K562 (cell line): ENCODE data around the gene ASS1. TPM values are rescaled to one million over a fixed set of nuclear protein-coding genes. Genes with fewer than 3 reads are reported as not detected.
A peak's percentile ranks its signal among the peaks of the same experiment; 100 is the strongest.

Experiments
- ATAC-seq: fragments of 200-7000 bp; cut with Tn5 transposase; 3 replicates; pipeline ENCODE4 v1.9.1; 2020; ENCODE audit warnings: moderate library complexity
- BruUV-seq: library from RNA; stranded (reverse); fragments of 400-500 nt; replicated peaks from 2 replicates; lab custom pipeline; 2021; lab: Mats Ljungman, UMichigan
- CTCF ChIA-PET: fragments of 300-600 bp; formaldehyde crosslinking; extraction: SDS; loops from one replicate; lab custom pipeline; 2021; ENCODE audit warnings: low intra/inter-chr PET ratio; lab: Yijun Ruan, JAX
- POLR2A ChIA-PET: fragments of 300-600, 350-650 bp; sonication (Branson Sonifier 250); formaldehyde crosslinking; extraction: SDS; loops from one replicate; lab custom pipeline; 2021; ENCODE audit warnings: antibody characterized with exemption, inconsistent platforms; lab: Yijun Ruan, JAX
- DNase-seq, 4 experiments: peaks; one replicate each; pipeline versions ENCODE4 v3.0.0 to v3.0.0-alpha.2; 2011 to 2018; ENCODE audit warnings: low spot score in 3 of 4, mixed read lengths in 3 of 4; ENCODE audit errors: extremely low read depth in 1 of 4
- FAIRE-seq: peaks from 2 replicates; lab custom pipeline; 2011; peaks lifted over from hg19 to GRCh38; lab: Jason Lieb, UNC
- H2AFZ ChIP-seq: 2 replicates; pipeline ENCODE4 v1.6.0; 2011; ENCODE audit warnings: low read depth, low read length, control low read depth, inconsistent platforms
- H3K27ac ChIP-seq: fragments of 200-600 bp; 3 replicates; pipeline ENCODE4 v1.8.0; 2011; ENCODE audit warnings: low read depth, mild to moderate bottlenecking, control low read depth, inconsistent platforms, low read length, moderate library complexity, mixed read lengths; ENCODE audit errors: extremely low read depth
- H3K27me3 ChIP-seq, 2 experiments: fragments of 300-600 bp in 1 of 2; 2 replicates in 1 of 2; 3 replicates in 1 of 2; pipeline versions ENCODE4 v1.6.0 to v1.8.0; 2011; ENCODE audit warnings: inconsistent platforms in 2 of 2, low read length in 2 of 2, mild to moderate bottlenecking in 1 of 2, mixed read lengths in 1 of 2, moderate library complexity in 1 of 2; ENCODE audit not compliant: control insufficient read depth in 2 of 2, insufficient read depth in 2 of 2
- H3K36me3 ChIP-seq: fragments of 300-600 bp; 3 replicates; pipeline ENCODE4 v1.8.0; 2011; ENCODE audit warnings: mild to moderate bottlenecking, low read length, inconsistent platforms; ENCODE audit not compliant: control insufficient read depth, insufficient read depth
- H3K4me1 ChIP-seq, 2 experiments: fragments of 200-600 bp in 1 of 2; replicated peaks in 1 of 2; 2 replicates in 1 of 2; 3 replicates in 1 of 2; pipeline versions ENCODE4 v1.5.1 to v1.8.0; 2011; ENCODE audit warnings: inconsistent platforms in 2 of 2, low read length in 2 of 2, mild to moderate bottlenecking in 1 of 2, mixed read lengths in 1 of 2, moderate library complexity in 1 of 2; ENCODE audit not compliant: control insufficient read depth in 2 of 2, insufficient read depth in 2 of 2
- H3K4me2 ChIP-seq: 2 replicates; pipeline ENCODE4 v1.6.1; 2011; ENCODE audit warnings: low read length, control low read depth, inconsistent platforms, mixed read lengths; ENCODE audit not compliant: insufficient read depth
- H3K4me3 ChIP-seq: fragments of 200-600 bp; sonication (generic), shearing (Covaris generic); 2 replicates; pipeline ENCODE4 v1.5.1; 2016; ENCODE audit warnings: control low read depth, inconsistent platforms
- H3K79me2 ChIP-seq: fragments of 200-600 bp; 3 replicates; pipeline ENCODE4 v1.8.0; 2011; ENCODE audit warnings: low read length, inconsistent platforms; ENCODE audit not compliant: control insufficient read depth, insufficient read depth
- H3K9ac ChIP-seq, 2 experiments: 2 replicates each; pipeline versions ENCODE4 v1.6.0 to v1.6.1; 2011; ENCODE audit warnings: low read depth in 2 of 2, low read length in 2 of 2, control low read depth in 1 of 2, inconsistent platforms in 1 of 2, mild to moderate bottlenecking in 1 of 2, mixed read lengths in 1 of 2; ENCODE audit not compliant: insufficient read depth in 1 of 2
- H3K9me1 ChIP-seq: one replicate; pipeline ENCODE4 v1.6.0; 2011; ENCODE audit warnings: inconsistent platforms, mild to moderate bottlenecking, low read length, moderate library complexity; ENCODE audit not compliant: control insufficient read depth, insufficient read depth
- H3K9me3 ChIP-seq: replicated peaks from 2 replicates; pipeline ENCODE4 v1.5.1; 2011; ENCODE audit warnings: low read depth, low read length, inconsistent platforms; ENCODE audit not compliant: control insufficient read depth, insufficient read depth
- H4K20me1 ChIP-seq: replicated peaks from 2 replicates; pipeline ENCODE4 v1.6.1; 2011; ENCODE audit warnings: low read length, inconsistent platforms, mixed read lengths; ENCODE audit not compliant: control insufficient read depth, insufficient read depth
- ARID1B ChIP-seq: fragments of 450-650 bp; IDR thresholded peaks from 2 replicates; pipeline ENCODE4 v1.6.1; 2016; ENCODE audit warnings: antibody characterized with exemption, mild to moderate bottlenecking, inconsistent platforms
- ATF3 ChIP-seq, 2 experiments: fragments of 450-650 bp in 1 of 2; sonication (generic) in 1 of 2; formaldehyde crosslinking in 1 of 2; IDR thresholded peaks in 1 of 2; conservative IDR thresholded peaks in 1 of 2; 2 replicates each; pipeline versions ENCODE4 v1.6.1 to v1.8.1; 2016 to 2023; ENCODE audit warnings: mild to moderate bottlenecking in 2 of 2, moderate library complexity in 2 of 2, inconsistent platforms in 1 of 2, missing genetic modification reagents in 1 of 2
- ATF7 ChIP-seq: fragments of 450-650 bp; IDR thresholded peaks from 2 replicates; pipeline ENCODE4 v1.7.1; 2014; ENCODE audit warnings: mild to moderate bottlenecking, moderate library complexity
- EGR1 ChIP-seq: fragments of 450-650 bp; conservative IDR thresholded peaks from 2 replicates; pipeline ENCODE4 v1.6.1; 2017; ENCODE audit warnings: mild to moderate bottlenecking
- EP400 ChIP-seq: fragments of 450-650 bp; IDR thresholded peaks from 2 replicates; pipeline ENCODE4 v1.6.1; 2017; ENCODE audit warnings: antibody characterized with exemption, mild to moderate bottlenecking, moderate library complexity
- HNRNPK ChIP-seq: fragments of 200-400 bp; formaldehyde crosslinking; IDR thresholded peaks from one replicate; pipeline ENCODE4 v1.6.1; 2018; ENCODE audit warnings: mild to moderate bottlenecking, low read depth, low read length; ENCODE audit not compliant: poor library complexity, severe bottlenecking
- IRF9 ChIP-seq: fragments of 450-650 bp; IDR thresholded peaks from 2 replicates; pipeline ENCODE4 v1.6.1; 2016; ENCODE audit warnings: missing biosample characterization, missing genetic modification characterization
- JUN ChIP-seq, 2 experiments: sonication (generic) in 1 of 2; formaldehyde crosslinking in 1 of 2; IDR thresholded peaks; 2 replicates each; pipeline versions ENCODE4 v1.6.1 to v1.8.0; 2012 to 2022; ENCODE audit warnings: borderline replicate concordance in 2 of 2, mild to moderate bottlenecking in 2 of 2, improper control_type of control experiment in 1 of 2, low read depth in 1 of 2, low read length in 1 of 2, missing genetic modification reagents in 1 of 2
- KDM1A ChIP-seq, 2 experiments: fragments of 450-650 bp; IDR thresholded peaks; 2 replicates each; pipeline ENCODE4 v1.6.1; 2016; ENCODE audit warnings: mild to moderate bottlenecking in 2 of 2
- MAX ChIP-seq: sonication (generic); formaldehyde crosslinking; IDR thresholded peaks from 2 replicates; pipeline ENCODE4 v1.9.0; 2022; ENCODE audit warnings: mild to moderate bottlenecking, missing genetic modification reagents
- MEF2D ChIP-seq: conservative IDR thresholded peaks from 2 replicates; pipeline ENCODE4 v1.6.1; 2016; ENCODE audit warnings: low read depth, missing genetic modification characterization, missing compliant biosample characterization
- MLLT1 ChIP-seq, 2 experiments: fragments of 450-650 bp; IDR thresholded peaks; 2 replicates each; pipeline ENCODE4 v1.6.1; 2016
- RBM25 ChIP-seq: fragments of 200-400 bp; formaldehyde crosslinking; IDR thresholded peaks from 2 replicates; pipeline ENCODE4 v1.6.1; 2018; ENCODE audit warnings: low read length, low read depth, moderate library complexity; ENCODE audit not compliant: severe bottlenecking
- RNF2 ChIP-seq: sonication (generic); IDR thresholded peaks from 2 replicates; pipeline ENCODE4 v1.6.1; 2016
- SMARCA5 ChIP-seq: fragments of 450-650 bp; IDR thresholded peaks from 2 replicates; pipeline ENCODE4 v1.6.1; 2016
- SRF ChIP-seq, 2 experiments: fragments of 250-450, 450-650 bp in 1 of 2; sonication (Bioruptor Pico) in 1 of 2; sonication (generic) in 1 of 2; formaldehyde crosslinking; IDR thresholded peaks; 2 replicates each; pipeline versions ENCODE4 v1.5.0 to v1.5.1; 2020 to 2022; ENCODE audit warnings: mild to moderate bottlenecking in 1 of 2, missing genetic modification reagents in 1 of 2
- TBL1XR1 ChIP-seq, 2 experiments: IDR thresholded peaks; 2 replicates each; pipeline ENCODE4 v1.6.1; 2012; ENCODE audit warnings: improper control_type of control experiment in 2 of 2, low read length in 2 of 2, mild to moderate bottlenecking in 1 of 2
- ZNF121 ChIP-seq: sonication (generic); formaldehyde crosslinking; conservative IDR thresholded peaks from 2 replicates; pipeline ENCODE4 v1.8.0; 2022; ENCODE audit warnings: missing genetic modification reagents
- WGBS: fragments of 100-300 bp; shearing (Covaris generic); methylation state at CpG from one replicate; pipeline ENCODE4 v1.1.6; 2016; ENCODE audit warnings: low coverage, mixed read lengths; ENCODE audit not compliant: insufficient coverage; ENCODE audit errors: missing lambda C conversion rate; 5-methylcytosine and 5-hydroxymethylcytosine counted together
- in situ Hi-C: fragments of 300-500 bp; cut with MboI; formaldehyde crosslinking; loops from 4 replicates; pipeline ENCODE4 v1.15.0; 2018; ENCODE audit warnings: inconsistent platforms, mixed read lengths
- intact Hi-C: fragments of 100-400 bp; cut with micrococcal nuclease; formaldehyde crosslinking; loops from 2 replicates; pipeline ENCODE4 v1.14.2; 2022
- polyA plus RNA-seq, 8 experiments: library from polyadenylated mRNA; depleted of rRNA in 4 of 8; stranded (reverse) in 5 of 8; unstranded in 3 of 8; fragments of >200 nt; fragmentation: Nextera tagmentation in 2 of 8; fragmentation: Illumina TruSeq in 1 of 8; extraction: Ambion mirVana in 2 of 8; extraction: Trizol in 1 of 8; gene quantifications; 2 replicates each; pipeline versions ENCODE4 v1.2.1 to v1.2.3, GENCODE V29; 2011 to 2014; ENCODE audit warnings: inconsistent platforms in 1 of 8, missing spikeins in 1 of 8
- total RNA-seq, 7 experiments: library from RNA; depleted of rRNA in 6 of 7; stranded (reverse); fragments of >200 nt in 6 of 7; fragmentation: Illumina TruSeq in 2 of 7; extraction: Trizol in 2 of 7; gene quantifications; 2 replicates each; pipeline versions ENCODE4 v1.2.1 to v1.2.3, GENCODE V29; 2011 to 2021; ENCODE audit warnings: low replicate concordance in 1 of 7

Gene ASS1
- total and polyA plus RNA-seq, 9 of the 15 experiments (the other 6 are each of a cell fraction or from before 2014, with no cell fraction given): 1.5 to 5.7 (median 3.7) TPM

- ChIA-PET POLR2A (no interaction called here), CTCF (no interaction called here)
- DNase-seq (peak; percentile 35 to 72 (median 57)), ATAC-seq (peak; percentile 55), FAIRE-seq (no peak)
- Histone ChIP-seq H3K9me3 (no peaks in the 10 kb centered on the region), H3K36me3 (no peaks in the 10 kb centered on the region), H3K9ac (peak overlapping the region in 1 of 2 experiments; percentile 83; a peak in 2 of 4 replicates), H3K4me2 (no peak overlapping the region; the same call in 1 of the 2 replicates), H3K27me3 (no peaks in the 10 kb centered on the region), H3K9me1 (no peaks in the 10 kb centered on the region), H2AFZ (no peak overlapping the region), H3K4me3 (no peak overlapping the region), H4K20me1 (no peaks in the 10 kb centered on the region), H3K27ac (no peak overlapping the region), H3K4me1 (peaks cover 17 to 40% of the 10 kb centered on the region in 2 experiments), H3K79me2 (no peaks in the 10 kb centered on the region)
- 15% methylated on average over 6 of the region's 7 CpGs for WGBS
- in situ Hi-C loops: no loop called here
- BruUV-seq: no TSS peak
- intact Hi-C loops: no loop called here
- peak; percentile 86 for TF ChIP-seq ATF3 (IDR thresholded peaks at IDR 0.05)
- no peak for TF ChIP-seq ATF3 (CRISPR knock-in tag; conservative IDR thresholded peaks at IDR 0.05)
- peak; percentile 44; the same call in 1 of the 2 replicates for TF ChIP-seq JUN (IDR thresholded peaks at IDR 0.05; ENCODE audit: borderline replicate concordance, low read depth, low read length)
- no peak for TF ChIP-seq JUN (CRISPR knock-in tag; IDR thresholded peaks at IDR 0.05; ENCODE audit: borderline replicate concordance)
- TF ChIP-seq TBL1XR1 (IDR thresholded peaks at IDR 0.05; ENCODE audit: low read length in 2 of 2): no peak
- TF ChIP-seq ARID1B: peak; percentile 45; the same call in 1 of the 2 replicates
- TF ChIP-seq HNRNPK: no peak
- no peak for TF ChIP-seq EP400
- no peak for TF ChIP-seq IRF9 (tag)
- TF ChIP-seq SRF (CRISPR knock-in tag; IDR thresholded peaks at IDR 0.05): no peak
- TF ChIP-seq EGR1: peak; percentile 91
- TF ChIP-seq KDM1A (IDR thresholded peaks at IDR 0.05): peak; percentile 26 to 37; a peak in 1 of 4 replicates
- TF ChIP-seq MAX (CRISPR knock-in tag): 0 out of 2 replicates have a peak, but pooled peaks have one; percentile 14
- 0 out of 2 replicates have a peak, but pooled peaks have one; percentile 23 for TF ChIP-seq SMARCA5
- TF ChIP-seq ZNF121 (CRISPR knock-in tag): peak; percentile 94
- peak; percentile 56 for TF ChIP-seq RBM25
- TF ChIP-seq ATF7: 0 out of 2 replicates have a peak, but pooled peaks have one; percentile 12
- TF ChIP-seq MEF2D: no peak
- TF ChIP-seq MLLT1 (IDR thresholded peaks at IDR 0.05): no peak
- no peak for TF ChIP-seq RNF2
These were observed 97.9 kb downstream of the ASS1 start for GRCh38 chr9:130542457-130543228.
